Left lung (tissue), 10 donors: ENCODE measurements around the gene EPC2. TPM values are rescaled to one million over a fixed set of nuclear protein-coding genes. Genes with fewer than 3 reads are reported as not detected.

ENCODE experiments used
- ATAC-seq: fragments of 200-7000 bp; cut with Tn5 transposase; one replicate; pipeline ENCODE4 v1.9.1; 2020; ENCODE audit warnings: moderate library complexity
- DNase-seq, 4 donors: peaks; one replicate each; pipeline ENCODE4 v3.0.0-alpha.2; 2013 to 2020
- H3K27ac ChIP-seq, 2 donors: fragments of 200-600 bp; sonication (generic) in 1 of 2; one replicate each; pipeline versions ENCODE4 v1.5.0 to v1.8.0; 2020 to 2021
- H3K27me3 ChIP-seq, 2 donors: fragments of 200-600 bp; sonication (generic) in 1 of 2; one replicate each; pipeline versions ENCODE4 v1.5.0 to v1.8.0; 2020 to 2021
- H3K36me3 ChIP-seq, 2 donors: fragments of 200-600 bp; sonication (generic) in 1 of 2; one replicate each; pipeline versions ENCODE4 v1.5.0 to v1.8.0; 2020 to 2021
- H3K4me1 ChIP-seq, 2 donors: fragments of 200-600 bp; one replicate each; pipeline ENCODE4 v1.8.0; 2021
- H3K4me3 ChIP-seq, 2 donors: fragments of 200-600 bp; sonication (generic) in 1 of 2; one replicate each; pipeline versions ENCODE4 v1.5.0 to v1.8.0; 2020 to 2021; ENCODE audit warnings: mild to moderate bottlenecking in 1 of 2
- H3K9me3 ChIP-seq, 2 donors: fragments of 200-600 bp; sonication (generic) in 1 of 2; one replicate each; pipeline versions ENCODE4 v1.5.0 to v1.8.0; 2020 to 2021
- CTCF ChIP-seq, 2 donors: fragments of 200-600 bp; sonication (generic) in 1 of 2; IDR thresholded peaks; one replicate each; pipeline versions ENCODE4 v1.5.0 to v1.8.0; 2021; ENCODE audit warnings: antibody characterized with exemption in 2 of 2
- intact Hi-C, 2 donors: fragments of 100-400 bp; cut with DNase I; formaldehyde crosslinking; loops; one replicate each; pipeline versions ENCODE4 v1.11.2 to v1.14.2; 2022
- polyA plus RNA-seq, 6 donors: library from polyadenylated mRNA; unstranded; fragments of 120-200 nt; gene quantifications; one replicate each; pipeline ENCODE4 v1.2.1, GENCODE V29; 2013; ENCODE audit not compliant: insufficient read length in 6 of 6
- total RNA-seq, 2 donors: library from RNA; stranded (reverse); fragmentation: NEBNext Ultra II Directional; extraction: Animal tissue kit (Norgen Biotek cat#: 25700); gene quantifications; one replicate each; pipeline ENCODE4 v1.2.1, GENCODE V29; 2021
- donor health status: DM: no; HTN: yes; CAD: no.
- donor health status: DM: no; HTN: no; CAD: no.

Gene EPC2
- total and polyA plus RNA-seq, 8 donors, result 28.7 to 65.5 (median 60.6) TPM

- no peak overlapping the region for H3K27ac ChIP-seq
- no peak overlapping the region for H3K4me3 ChIP-seq
- no peak for DNase-seq
- H3K36me3 ChIP-seq, result peaks cover 0 to 22% of the 10 kb centered on the region in 2 donors
- peaks cover 0 to 12% of the 10 kb centered on the region in 2 donors for H3K4me1 ChIP-seq
- TF ChIP-seq CTCF (IDR thresholded peaks at IDR 0.05), result no peak
- no peak for ATAC-seq
- intact Hi-C loops, result no loop called here
- H3K27me3 ChIP-seq, result no peaks in the 10 kb centered on the region
- H3K9me3 ChIP-seq, result peaks cover 0 to 26% of the 10 kb centered on the region in 2 donors
These were observed 52.4 kb downstream of the EPC2 start for GRCh38 chr2:148696985-148697384.

- H3K4me1 ChIP-seq, result peaks cover 0 to 3% of the 10 kb centered on the region in 2 donors
- intact Hi-C loops, result no loop called here
- peaks cover 0 to 26% of the 10 kb centered on the region in 2 donors for H3K9me3 ChIP-seq
- H3K4me3 ChIP-seq, result no peak overlapping the region
- ATAC-seq (no peak), DNase-seq (no peak)
- H3K36me3 ChIP-seq, result no peaks in the 10 kb centered on the region
- no peak for TF ChIP-seq CTCF (IDR thresholded peaks at IDR 0.05)
- H3K27me3 ChIP-seq, result no peaks in the 10 kb centered on the region
- H3K27ac ChIP-seq, result no peak overlapping the region
These were observed 55.3 kb downstream of the EPC2 start for GRCh38 chr2:148699830-148700229.

- H3K27ac ChIP-seq, result no peak overlapping the region
- peaks cover 0 to 10% of the 10 kb centered on the region in 2 donors for H3K36me3 ChIP-seq
- DNase-seq (no peak), ATAC-seq (no peak)
- TF ChIP-seq CTCF (IDR thresholded peaks at IDR 0.05), result no peak
- no peaks in the 10 kb centered on the region for H3K27me3 ChIP-seq
- intact Hi-C loops, result no loop called here
- H3K9me3 ChIP-seq, result peaks cover 0 to 26% of the 10 kb centered on the region in 2 donors
- no peaks in the 10 kb centered on the region for H3K4me1 ChIP-seq
- no peak overlapping the region for H3K4me3 ChIP-seq
These were observed 56.5 kb downstream of the EPC2 start for GRCh38 chr2:148701039-148701438.

GRCh38 chr2:148701877-148702276 is 57.3 kb downstream of the EPC2 start:
- no peak for DNase-seq
- no peak for ATAC-seq

GRCh38 chr2:148702475-148702874 is 57.9 kb downstream of the EPC2 start:
- TF ChIP-seq CTCF (IDR thresholded peaks at IDR 0.05), result no peak
- H3K4me3 ChIP-seq, result no peak overlapping the region
- H3K4me1 ChIP-seq, result no peaks in the 10 kb centered on the region
- ATAC-seq, result no peak
- no peak for DNase-seq
- peaks cover 0 to 26% of the 10 kb centered on the region in 2 donors for H3K9me3 ChIP-seq
- no peak overlapping the region for H3K27ac ChIP-seq
- no peaks in the 10 kb centered on the region for H3K27me3 ChIP-seq
- intact Hi-C loops, result no loop called here
- peaks cover 0 to 10% of the 10 kb centered on the region in 2 donors for H3K36me3 ChIP-seq

More at GRCh38 chr2:148701877-148702276, 57.3 kb downstream of the EPC2 start:
- H3K36me3 ChIP-seq, result peaks cover 0 to 10% of the 10 kb centered on the region in 2 donors
- no peaks in the 10 kb centered on the region for H3K4me1 ChIP-seq
- TF ChIP-seq CTCF (IDR thresholded peaks at IDR 0.05), result no peak
- peaks cover 0 to 26% of the 10 kb centered on the region in 2 donors for H3K9me3 ChIP-seq
- no peak overlapping the region for H3K4me3 ChIP-seq
- H3K27ac ChIP-seq, result no peak overlapping the region
- no peaks in the 10 kb centered on the region for H3K27me3 ChIP-seq
- intact Hi-C loops, result no loop called here
